ENCODE results near the gene ARID5B. TPM values are rescaled to one million over a fixed set of nuclear protein-coding genes. Genes with fewer than 3 reads are reported as not detected.

Gene ARID5B
- polyA plus RNA-seq, 3 donors, result 1.00 to 2.5 (median 1.5) TPM

DNA sequence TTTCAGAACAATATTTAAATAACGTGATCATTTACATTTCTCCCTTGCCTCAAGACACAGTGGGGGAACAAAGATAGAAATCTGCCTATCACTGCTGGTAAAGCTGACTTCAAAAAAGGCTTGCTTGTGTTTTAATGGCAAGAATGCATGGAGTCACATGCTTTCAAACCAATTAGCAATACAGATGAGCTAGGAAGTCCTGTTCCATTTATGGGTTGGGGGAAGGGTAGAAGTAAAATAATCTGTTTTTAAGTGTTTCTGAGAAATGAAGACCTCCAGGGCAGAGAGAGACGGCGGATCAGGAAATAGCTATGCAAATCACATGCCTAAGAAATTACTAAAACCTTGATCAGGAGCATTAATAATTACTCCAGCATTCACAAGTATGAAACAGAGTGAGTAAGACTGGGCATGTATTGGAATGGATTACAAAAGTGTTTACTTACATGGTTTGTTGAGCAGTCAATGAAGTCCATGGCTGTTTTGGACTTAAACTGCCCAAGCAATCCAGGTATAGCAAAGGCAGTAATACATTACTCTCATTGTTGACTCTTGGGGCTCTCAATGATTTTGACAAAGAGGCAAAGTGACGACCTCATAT lies 142.0 kb downstream of the ARID5B start:
- no peak overlapping the region for H3K4me2 ChIP-seq (replicated peaks; ENCODE audit: extremely low read depth, low read length, poor library complexity, severe bottlenecking)
- no peak for DNase-seq
- no peak overlapping the region for H3K4me3 Mint-ChIP-seq
- TF ChIP-seq, protein P1, sequence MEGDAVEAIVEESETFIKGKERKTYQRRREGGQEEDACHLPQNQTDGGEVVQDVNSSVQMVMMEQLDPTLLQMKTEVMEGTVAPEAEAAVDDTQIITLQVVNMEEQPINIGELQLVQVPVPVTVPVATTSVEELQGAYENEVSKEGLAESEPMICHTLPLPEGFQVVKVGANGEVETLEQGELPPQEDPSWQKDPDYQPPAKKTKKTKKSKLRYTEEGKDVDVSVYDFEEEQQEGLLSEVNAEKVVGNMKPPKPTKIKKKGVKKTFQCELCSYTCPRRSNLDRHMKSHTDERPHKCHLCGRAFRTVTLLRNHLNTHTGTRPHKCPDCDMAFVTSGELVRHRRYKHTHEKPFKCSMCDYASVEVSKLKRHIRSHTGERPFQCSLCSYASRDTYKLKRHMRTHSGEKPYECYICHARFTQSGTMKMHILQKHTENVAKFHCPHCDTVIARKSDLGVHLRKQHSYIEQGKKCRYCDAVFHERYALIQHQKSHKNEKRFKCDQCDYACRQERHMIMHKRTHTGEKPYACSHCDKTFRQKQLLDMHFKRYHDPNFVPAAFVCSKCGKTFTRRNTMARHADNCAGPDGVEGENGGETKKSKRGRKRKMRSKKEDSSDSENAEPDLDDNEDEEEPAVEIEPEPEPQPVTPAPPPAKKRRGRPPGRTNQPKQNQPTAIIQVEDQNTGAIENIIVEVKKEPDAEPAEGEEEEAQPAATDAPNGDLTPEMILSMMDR (IDR thresholded peaks at IDR 0.05), result no peak
- no peaks in the 10 kb centered on the region for H3K9me3 ChIP-seq (replicated peaks in 1 of 2; ENCODE audit: control insufficient read depth in 1 of 2, insufficient read depth in 1 of 2, low read length in 2 of 2)
- no peak overlapping the region for H3K4me3 ChIP-seq (replicated peaks in 1 of 3; ENCODE audit: low read depth in 2 of 3, low read length in 3 of 3)
- peaks cover 6% of the 10 kb centered on the region for H3K79me2 ChIP-seq (ENCODE audit: insufficient read depth, low read length)
- WGBS (ENCODE audit: insufficient coverage), result no CpG with 5 or more reads among the region's 4 CpGs
- intact Hi-C loops (cut with micrococcal nuclease), result loop anchor here (10.0 kb wide), 3 partner anchors 61 to 201 kb away; no protein-coding TSS in a partner anchor
- H3K9me3 Mint-ChIP-seq, result peaks cover 0 to 2% (median 0%) of the 10 kb centered on the region in 7 donors
- no peaks in the 10 kb centered on the region for H3K36me3 ChIP-seq (replicated peaks in 1 of 2; ENCODE audit: control insufficient read depth in 1 of 2, insufficient read depth in 2 of 2, low read length in 2 of 2)
- peaks cover 64% of the 10 kb centered on the region for H3K4me1 Mint-ChIP-seq
- H2AFZ ChIP-seq (ENCODE audit: insufficient read depth, low read depth, low read length, poor library complexity, severe bottlenecking), result no peak overlapping the region
- peaks cover 56 to 59% of the 10 kb centered on the region in 2 donors for H3K4me1 ChIP-seq (ENCODE audit: control insufficient read depth in 1 of 2, insufficient read depth in 2 of 2, low read length in 2 of 2)
- no peaks in the 10 kb centered on the region for H3K27me3 ChIP-seq (ENCODE audit: control insufficient read depth in 2 of 2, insufficient read depth in 2 of 2, low read length in 2 of 2)
- H4K20me1 ChIP-seq (ENCODE audit: insufficient read depth, low read length), result no peaks in the 10 kb centered on the region
- H3K27me3 Mint-ChIP-seq (ENCODE audit: low read depth in 3 of 3), result peaks cover 0 to 2% (median 2%) of the 10 kb centered on the region in 3 donors
- peak overlapping the region in 2 of 7 donors; percentile 2 to 64 for H3K27ac Mint-ChIP-seq
- no peak overlapping the region for H3K9ac ChIP-seq (ENCODE audit: insufficient read depth, low read length, poor library complexity, severe bottlenecking)
- no peak overlapping the region for H3K27ac ChIP-seq (ENCODE audit: low read depth in 1 of 2, low read length in 2 of 2)
- no peaks in the 10 kb centered on the region for H3K36me3 Mint-ChIP-seq

DNA sequence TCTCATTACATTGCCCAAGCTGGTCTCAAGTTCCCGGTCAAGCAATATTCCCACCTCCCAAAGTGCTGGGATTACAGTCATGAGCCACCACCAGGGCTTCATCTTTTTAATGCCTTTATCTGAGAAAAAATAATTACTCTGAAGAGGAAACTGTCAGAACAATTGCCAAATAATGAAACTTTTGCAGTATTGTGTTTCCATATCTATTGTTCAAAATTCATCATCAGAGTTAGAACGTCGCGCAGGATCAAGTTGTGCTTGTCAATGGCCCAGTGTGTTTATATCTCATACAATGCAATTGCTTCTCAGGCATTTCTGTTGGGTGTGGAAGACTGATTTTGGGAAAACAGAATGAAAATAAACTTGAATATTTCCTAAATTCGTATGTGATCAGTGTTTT lies 143.1 kb downstream of the ARID5B start:
- Histone ChIP-seq H3K4me1 (ENCODE audit: control insufficient read depth in 1 of 2, insufficient read depth in 2 of 2, low read length in 2 of 2) (peaks cover 49 to 51% of the 10 kb centered on the region in 2 donors), H3K4me3 (replicated peaks in 1 of 3; ENCODE audit: low read depth in 2 of 3, low read length in 3 of 3) (peak overlapping the region in 1 of 3 experiments; percentile 57), H3K27ac (ENCODE audit: low read depth in 1 of 2, low read length in 2 of 2) (peak overlapping the region in 1 of 2 donors; percentile 71), H3K79me2 (ENCODE audit: insufficient read depth, low read length) (peaks cover 6% of the 10 kb centered on the region), H3K27me3 (ENCODE audit: control insufficient read depth in 2 of 2, insufficient read depth in 2 of 2, low read length in 2 of 2) (no peaks in the 10 kb centered on the region), H3K9ac (ENCODE audit: insufficient read depth, low read length, poor library complexity, severe bottlenecking) (no peak overlapping the region), H3K4me2 (replicated peaks; ENCODE audit: extremely low read depth, low read length, poor library complexity, severe bottlenecking) (peak overlapping the region; percentile 65), H3K9me3 (replicated peaks in 1 of 2; ENCODE audit: control insufficient read depth in 1 of 2, insufficient read depth in 1 of 2, low read length in 2 of 2) (no peaks in the 10 kb centered on the region), H3K36me3 (replicated peaks in 1 of 2; ENCODE audit: control insufficient read depth in 1 of 2, insufficient read depth in 2 of 2, low read length in 2 of 2) (no peaks in the 10 kb centered on the region), H2AFZ (ENCODE audit: insufficient read depth, low read depth, low read length, poor library complexity, severe bottlenecking) (no peak overlapping the region), H4K20me1 (ENCODE audit: insufficient read depth, low read length) (no peaks in the 10 kb centered on the region)
- WGBS (ENCODE audit: insufficient coverage), result no CpG with 5 or more reads among the region's 5 CpGs
- H3K4me1 Mint-ChIP-seq, result peaks cover 63% of the 10 kb centered on the region
- H3K4me3 Mint-ChIP-seq, result peak overlapping the region in 1 of 2 donors; percentile 79
- H3K9me3 Mint-ChIP-seq, result peaks cover 0 to 2% (median 0%) of the 10 kb centered on the region in 7 donors
- no peaks in the 10 kb centered on the region for H3K36me3 Mint-ChIP-seq
- H3K27me3 Mint-ChIP-seq (ENCODE audit: low read depth in 3 of 3), result peaks cover 0 to 2% (median 2%) of the 10 kb centered on the region in 3 donors
- DNase-seq, result peak in 2 of 3 donors; percentile 31 to 45
- peak overlapping the region; percentile 7 to 98 (median 94) for H3K27ac Mint-ChIP-seq
- TF ChIP-seq, protein P1 (IDR thresholded peaks at IDR 0.05), result no peak
- intact Hi-C loops (cut with micrococcal nuclease), result loop anchor here (10.0 kb wide), 3 partner anchors 60 to 200 kb away; no protein-coding TSS in a partner anchor
